Ovary (tissue), 9 donors: Measurements from ENCODE around the gene AKR1D1. TPM values are rescaled to one million over a fixed set of nuclear protein-coding genes. Genes with fewer than 3 reads are reported as not detected.

Source experiments
- DNase-seq, 5 donors: peaks; one replicate each; pipeline ENCODE4 v3.0.0-alpha.2; 2019 to 2020
- H3K27ac ChIP-seq, 2 donors: fragments of 200-600 bp; one replicate each; pipeline versions ENCODE4 v1.5.1 to v1.8.0; 2019 to 2022
- H3K27me3 ChIP-seq: fragments of 200-600 bp; one replicate; pipeline ENCODE4 v1.8.0; 2022
- H3K36me3 ChIP-seq: fragments of 200-600 bp; sonication (generic); one replicate; pipeline ENCODE4 v1.5.1; 2019
- H3K4me1 ChIP-seq: one replicate; pipeline ENCODE4 v1.8.1; 2013; ENCODE audit warnings: mild to moderate bottlenecking, moderate library complexity; ENCODE audit not compliant: insufficient read depth
- H3K4me3 ChIP-seq: fragments of 200-600 bp; sonication (generic); one replicate; pipeline ENCODE4 v1.5.1; 2017
- H3K9me3 ChIP-seq, 2 donors: fragments of 200-600 bp in 1 of 2; sonication (generic) in 1 of 2; one replicate each; pipeline versions ENCODE4 v1.5.1 to v1.8.1; 2013 to 2019; ENCODE audit warnings: mild to moderate bottlenecking in 1 of 2, moderate library complexity in 1 of 2
- CTCF ChIP-seq, 3 donors: fragments of 450-650 bp in 2 of 3; fragments of 200-600 bp in 1 of 3; IDR thresholded peaks; one replicate each; pipeline versions ENCODE4 v1.5.1 to v1.8.0; 2016 to 2022; ENCODE audit warnings: antibody characterized with exemption in 3 of 3, mild to moderate bottlenecking in 1 of 3
- EP300 ChIP-seq: sonication (generic); formaldehyde crosslinking; IDR thresholded peaks from one replicate; pipeline ENCODE4 v1.6.1; 2017; ENCODE audit warnings: antibody characterized with exemption
- POLR2A ChIP-seq: fragments of 450-650 bp; IDR thresholded peaks from one replicate; pipeline ENCODE4 v1.6.1; 2017; ENCODE audit warnings: antibody characterized with exemption, mild to moderate bottlenecking, moderate library complexity
- WGBS, 3 donors: extraction: QIAGEN DNeasy Blood & Tissue Kit in 1 of 3; methylation state at CpG; one replicate each; pipeline versions ENCODE4 v1.1.5 to v1.1.7; 2013 to 2017; 5-methylcytosine and 5-hydroxymethylcytosine counted together
- intact Hi-C, 4 donors: fragments of 100-400 bp; cut with DNase I; formaldehyde crosslinking; loops; one replicate each; pipeline versions ENCODE4 v1.11.0 to v1.15.1; 2022 to 2023
- polyA plus RNA-seq, 2 donors: library from polyadenylated mRNA; stranded (reverse); fragments of 200-250 nt in 1 of 2; fragments of 350-450 nt in 1 of 2; fragmentation: Illumina TruSeq in 1 of 2; extraction: RNeasy Lipid Tissue Mini Kit (QIAGEN cat#74804) in 1 of 2; gene quantifications; one replicate each; pipeline ENCODE4 v1.2.3, GENCODE V29; 2013 to 2014
- total RNA-seq, 7 donors: library from RNA; depleted of rRNA in 2 of 7; stranded (reverse); fragments of >200 nt in 2 of 7; fragmentation: NEBNext Ultra II Directional in 3 of 7; extraction: Animal tissue kit (Norgen Biotek cat#: 25700) in 3 of 7; gene quantifications; one replicate each; pipeline versions ENCODE4 v1.1.0 to v1.2.4, GENCODE V29; 2016 to 2023
- donor health status: DM: no; HTN: no; CAD: no; lungs with moderate emphysema.
- donor health status: DM: no; HTN: no; CAD: no.
- donor health status: Bipolar disorder and iron deficiency.
- donor health status: DM: yes; HTN: yes; CAD: no.
- donor health status: DM: no; HTN: no; CAD: no.
- donor health status: DM: yes; HTN: yes; CAD: no.

AKR1D1 gene
- total and polyA plus RNA-seq, 9 donors = not detected

GRCh38 chr7:138097064-138097741 lies 20.9 kb downstream of the AKR1D1 start:
- Histone ChIP-seq H3K27ac (no peak overlapping the region), H3K36me3 (no peaks in the 10 kb centered on the region), H3K4me1 (no peaks in the 10 kb centered on the region), H3K9me3 (no peaks in the 10 kb centered on the region), H3K27me3 (no peaks in the 10 kb centered on the region), H3K4me3 (no peak overlapping the region)
- no peak for DNase-seq
- intact Hi-C loops = no loop called here
- no peak for TF ChIP-seq POLR2A
- TF ChIP-seq CTCF (IDR thresholded peaks at IDR 0.05) = no peak
- TF ChIP-seq EP300 = no peak
- 84 to 90% (median 89%) methylated on average over 3 of the region's 3 CpGs for WGBS, 3 donors

DNA sequence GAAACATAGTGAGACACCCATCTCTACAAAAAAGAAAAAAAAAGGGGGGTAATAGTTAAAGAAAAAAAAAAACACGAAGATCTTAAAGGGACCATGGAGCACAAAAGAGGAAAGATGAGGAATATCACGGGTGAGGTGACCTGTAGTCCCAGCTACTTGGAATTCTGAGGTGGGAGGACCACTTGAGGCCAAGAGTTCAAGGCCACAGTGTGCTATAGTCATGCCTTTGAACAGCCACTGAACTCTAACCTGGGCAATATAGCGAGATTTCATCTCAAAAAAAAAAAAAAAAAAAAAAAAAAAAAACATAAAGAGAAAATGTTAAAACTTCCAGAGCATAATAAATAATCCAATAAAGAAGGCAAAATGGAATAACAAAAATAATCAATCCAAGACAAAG lies 23.6 kb downstream of the AKR1D1 start:
- TF ChIP-seq EP300 = no peak
- TF ChIP-seq CTCF (IDR thresholded peaks at IDR 0.05) = no peak
- no peak for TF ChIP-seq POLR2A
- DNase-seq = no peak
- intact Hi-C loops = loop anchor here in 1 of 4 donors (5.0 kb wide), 1 partner anchor 1198 kb away; no protein-coding TSS in a partner anchor
- Histone ChIP-seq H3K9me3 (no peaks in the 10 kb centered on the region), H3K27ac (no peak overlapping the region), H3K36me3 (no peaks in the 10 kb centered on the region), H3K27me3 (no peaks in the 10 kb centered on the region), H3K4me3 (no peak overlapping the region), H3K4me1 (no peaks in the 10 kb centered on the region)
- WGBS, 3 donors = 74 to 92% (median 88%) methylated on average over 3 of the region's 3 CpGs

DNA sequence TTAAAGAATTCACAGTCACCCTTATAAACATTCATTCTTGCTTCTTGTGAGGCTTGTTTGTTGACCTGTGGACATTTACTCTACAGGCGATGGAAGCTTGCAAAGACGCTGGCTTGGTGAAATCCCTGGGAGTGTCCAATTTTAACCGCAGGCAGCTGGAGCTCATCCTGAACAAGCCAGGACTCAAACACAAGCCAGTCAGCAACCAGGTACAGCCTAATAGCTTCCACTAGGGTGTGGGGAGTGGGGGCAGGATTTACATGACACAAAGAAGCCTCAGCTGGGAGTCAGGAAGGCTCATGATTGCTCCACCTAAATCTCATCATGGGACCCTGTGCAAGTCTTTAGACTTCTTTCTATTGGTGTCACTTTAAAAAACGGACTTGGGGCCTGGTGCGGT lies 29.0 kb downstream of the AKR1D1 start:
- Histone ChIP-seq H3K27me3 (no peaks in the 10 kb centered on the region), H3K9me3 (no peaks in the 10 kb centered on the region), H3K36me3 (no peaks in the 10 kb centered on the region), H3K4me3 (no peak overlapping the region), H3K4me1 (no peaks in the 10 kb centered on the region), H3K27ac (no peak overlapping the region)
- intact Hi-C loops = no loop called here
- DNase-seq = no peak
- TF ChIP-seq CTCF (IDR thresholded peaks at IDR 0.05) (no peak), EP300 (no peak), POLR2A (no peak)
- 87 to 90% (median 89%) methylated on average over 5 of the region's 5 CpGs for WGBS, 3 donors

GRCh38 chr7:138115047-138115446 lies 38.8 kb downstream of the AKR1D1 start:
- no peak for DNase-seq
- intact Hi-C loops = no loop called here
- H3K27ac ChIP-seq = no peak overlapping the region
- 90 to 97% (median 94%) methylated on average over 3 of the region's 3 CpGs for WGBS, 3 donors
- no peaks in the 10 kb centered on the region for H3K27me3 ChIP-seq
- H3K36me3 ChIP-seq = no peaks in the 10 kb centered on the region
- no peak overlapping the region for H3K4me3 ChIP-seq
- H3K4me1 ChIP-seq = no peaks in the 10 kb centered on the region
- no peaks in the 10 kb centered on the region for H3K9me3 ChIP-seq
- TF ChIP-seq EP300 = no peak
- no peak for TF ChIP-seq POLR2A
- TF ChIP-seq CTCF (IDR thresholded peaks at IDR 0.05) = no peak
